ENCODE measurements around the gene FDX2. TPM values are rescaled to one million over a fixed set of nuclear protein-coding genes. Genes with fewer than 3 reads are reported as not detected.

The FDX2 gene
- 34.9 and 48.2 TPM in 2 replicates for total RNA-seq

DNA sequence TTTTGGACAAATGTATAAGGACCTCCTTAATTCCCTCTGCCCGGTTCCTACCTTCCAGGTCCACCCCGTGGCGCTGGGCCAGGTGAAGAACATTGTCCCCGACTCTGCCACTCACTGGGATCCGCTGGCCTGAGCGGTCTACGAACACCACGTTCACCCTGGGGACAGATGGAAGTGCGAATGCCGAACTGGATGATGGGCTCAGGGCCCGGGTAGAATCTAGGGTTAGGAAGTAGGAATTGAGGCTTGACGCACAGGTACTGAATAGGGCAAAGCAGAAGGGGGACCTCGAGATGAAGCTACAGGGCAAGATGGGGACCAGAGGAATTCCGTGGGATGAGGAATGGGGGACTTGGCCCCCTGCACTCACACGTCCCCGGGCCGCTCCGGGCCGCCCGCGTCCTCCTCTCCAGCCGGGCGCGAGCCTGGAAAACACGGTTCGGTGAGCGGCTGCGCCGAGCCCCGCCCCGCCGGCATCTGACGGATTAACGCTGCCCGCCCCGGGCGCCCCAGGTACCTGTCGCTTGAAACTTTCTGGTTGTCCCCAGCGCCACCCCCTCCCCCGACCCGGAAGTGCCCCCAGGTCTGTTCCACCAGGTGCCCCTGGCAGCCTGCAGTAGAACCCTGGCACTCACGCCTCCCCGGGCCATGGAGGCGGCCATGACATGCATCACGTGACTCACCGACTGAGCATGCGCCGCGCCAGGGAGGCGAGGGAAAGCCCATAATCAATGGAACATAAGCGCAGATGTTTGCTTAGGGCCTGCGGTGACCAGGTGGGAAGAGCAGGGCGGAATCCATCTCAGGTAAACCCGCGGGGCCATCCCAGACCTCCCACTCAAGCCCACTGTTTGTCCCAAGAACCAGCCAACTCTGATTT lies at the start of gene FDX2:
Gene FDX2 (minus strand): TSS at position 681 of the 880 bp plus-strand sequence. CDS start 19 bp downstream, at position 662.

DNA sequence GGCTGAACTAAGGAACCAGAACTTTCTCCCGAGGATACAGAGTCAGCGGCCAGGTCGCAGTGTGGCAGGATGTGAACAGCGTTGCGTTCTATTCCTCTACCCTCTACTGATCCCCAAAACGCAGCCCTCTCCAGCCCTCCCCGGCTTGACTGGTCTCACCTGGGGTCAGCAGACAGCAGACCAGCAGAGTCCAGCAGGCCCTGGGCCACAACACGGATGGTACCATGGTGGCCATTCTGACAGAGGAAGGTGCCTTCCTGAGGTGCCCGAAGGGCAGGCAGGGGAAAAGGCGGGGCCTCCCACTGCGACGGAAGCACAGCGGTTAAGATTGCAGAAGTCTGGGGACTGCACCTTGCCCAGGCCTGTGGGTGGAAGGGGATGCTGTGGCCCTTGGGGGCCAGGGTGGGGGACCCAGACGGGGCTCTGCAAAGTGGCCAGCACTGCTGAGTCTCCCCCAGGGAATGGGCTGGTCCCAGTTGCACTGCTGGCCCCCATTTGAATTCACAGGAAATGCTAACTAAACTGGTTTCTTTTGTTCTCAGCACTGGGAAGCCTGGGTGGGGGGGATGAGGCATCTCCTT lies 23.7 kb upstream of the FDX2 start, which contains the start of gene ICAM3:
Gene ICAM3 (minus strand): TSS at position 245 of the 581 bp plus-strand sequence. CDS start 10 bp downstream, at position 235.

DNA sequence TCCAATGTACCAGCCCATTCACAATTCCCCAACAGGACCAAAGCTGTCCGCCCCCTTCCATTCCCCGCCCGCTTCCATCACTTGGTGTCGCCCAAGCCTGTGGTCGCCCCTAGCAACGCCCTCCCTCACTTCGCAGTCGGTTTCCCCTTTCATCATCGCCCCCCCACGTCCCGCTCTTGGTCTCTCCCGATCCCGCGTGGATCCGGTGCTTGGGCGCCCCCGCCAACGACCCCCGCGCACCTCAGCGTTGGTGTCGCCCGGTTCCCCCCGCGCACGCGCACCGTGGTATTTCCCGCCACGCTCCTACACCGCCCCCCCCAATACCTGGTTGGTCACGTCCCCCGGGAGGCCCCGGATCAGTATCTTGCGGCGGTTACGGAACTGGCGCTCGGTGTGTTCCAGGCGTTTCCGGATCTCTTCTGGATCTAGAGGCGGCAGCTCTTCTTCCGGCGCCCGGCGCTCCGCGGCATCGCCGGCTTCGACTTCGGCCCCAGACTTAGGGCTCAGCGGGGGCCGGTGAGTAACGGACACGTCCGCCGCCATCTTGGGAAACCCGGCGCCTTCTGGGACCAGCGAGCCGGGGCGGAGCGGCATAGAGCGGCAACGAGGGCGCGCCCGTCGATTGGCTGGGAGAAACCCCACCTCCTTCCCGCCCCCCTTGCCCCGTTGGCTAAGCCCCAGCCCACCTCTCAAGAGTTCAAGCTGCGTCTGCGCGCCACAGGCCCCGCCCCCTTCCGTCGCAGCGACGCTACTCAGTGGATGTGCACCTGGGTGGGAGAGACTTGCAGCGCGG lies 17.3 kb upstream of the FDX2 start, which contains the start of gene RAVER1:
Gene RAVER1 (minus strand): TSS at position 565 of the 793 bp plus-strand sequence. CDS start 22 bp downstream, at position 543.

DNA sequence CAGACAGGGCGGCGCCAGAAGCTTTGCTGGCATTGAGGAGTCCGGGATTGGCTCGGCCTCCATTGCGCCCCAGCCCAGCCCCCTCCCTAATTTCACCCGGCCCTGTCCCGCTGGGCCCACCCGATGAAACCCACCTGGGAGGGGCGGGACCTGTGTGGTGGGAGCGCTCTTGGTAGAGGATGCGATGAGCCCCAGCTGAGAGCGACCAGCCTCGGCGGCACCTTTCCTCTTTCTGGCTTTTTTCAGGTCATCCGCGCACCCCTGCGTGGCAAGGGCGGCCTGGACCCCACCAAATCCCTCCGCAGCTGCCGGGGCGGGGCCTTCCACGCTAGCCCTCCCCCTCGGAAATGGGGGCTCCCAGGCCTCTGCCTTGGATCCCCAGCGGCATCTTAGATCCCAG lies 6.4 kb downstream of the FDX2 start, which contains the start of gene ZGLP1:
Gene ZGLP1 (minus strand): TSS at position 393 of the 400 bp plus-strand sequence.

DNA sequence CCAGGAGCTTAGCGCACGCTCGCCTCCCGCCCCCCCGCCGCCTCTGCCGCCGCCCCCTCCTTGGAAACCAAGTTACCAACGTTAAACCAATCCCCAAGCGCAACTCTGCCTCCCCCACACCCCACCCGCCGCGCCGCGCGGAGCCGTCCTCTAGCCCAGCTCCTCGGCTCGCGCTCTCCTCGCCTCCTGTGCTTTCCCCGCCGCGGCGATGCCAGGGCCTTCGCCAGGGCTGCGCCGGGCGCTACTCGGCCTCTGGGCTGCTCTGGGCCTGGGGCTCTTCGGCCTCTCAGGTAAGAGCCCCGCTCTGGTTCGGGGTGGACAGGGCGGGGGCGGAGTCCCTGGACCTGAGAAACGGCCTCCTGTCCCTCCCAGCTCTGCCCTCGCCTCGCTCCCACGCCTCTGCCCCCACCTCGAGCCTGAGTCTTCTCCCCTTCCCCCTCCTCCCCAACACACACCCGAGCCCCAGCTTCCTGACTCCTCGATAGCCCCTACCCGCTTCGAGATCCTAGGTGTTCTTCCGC lies 25.9 kb downstream of the FDX2 start, which contains the start of gene ICAM5:
Gene ICAM5 (plus strand): TSS at position 117 of the 521 bp plus-strand sequence. CDS start 92 bp downstream, at position 209.

DNA sequence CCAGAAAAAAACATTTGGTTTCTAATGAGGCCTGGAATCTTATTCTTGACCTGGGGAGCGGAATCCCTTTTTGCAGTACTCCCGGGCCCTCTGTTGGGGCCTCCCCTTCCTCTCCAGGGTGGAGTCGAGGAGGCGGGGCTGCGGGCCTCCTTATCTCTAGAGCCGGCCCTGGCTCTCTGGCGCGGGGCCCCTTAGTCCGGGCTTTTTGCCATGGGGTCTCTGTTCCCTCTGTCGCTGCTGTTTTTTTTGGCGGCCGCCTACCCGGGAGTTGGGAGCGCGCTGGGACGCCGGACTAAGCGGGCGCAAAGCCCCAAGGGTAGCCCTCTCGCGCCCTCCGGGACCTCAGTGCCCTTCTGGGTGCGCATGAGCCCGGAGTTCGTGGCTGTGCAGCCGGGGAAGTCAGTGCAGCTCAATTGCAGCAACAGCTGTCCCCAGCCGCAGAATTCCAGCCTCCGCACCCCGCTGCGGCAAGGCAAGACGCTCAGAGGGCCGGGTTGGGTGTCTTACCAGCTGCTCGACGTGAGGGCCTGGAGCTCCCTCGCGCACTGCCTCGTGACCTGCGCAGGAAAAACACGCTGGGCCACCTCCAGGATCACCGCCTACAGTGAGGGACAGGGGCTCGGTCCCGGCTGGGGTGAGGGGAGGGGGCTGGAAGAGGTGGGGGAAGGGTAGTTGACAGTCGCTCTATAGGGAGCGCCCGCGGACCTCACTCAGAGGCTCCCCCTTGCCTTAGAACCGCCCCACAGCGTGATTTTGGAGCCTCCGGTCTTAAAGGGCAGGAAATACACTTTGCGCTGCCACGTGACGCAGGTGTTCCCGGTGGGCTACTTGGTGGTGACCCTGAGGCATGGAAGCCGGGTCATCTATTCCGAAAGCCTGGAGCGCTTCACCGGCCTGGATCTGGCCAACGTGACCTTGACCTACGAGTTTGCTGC lies 28.7 kb downstream of the FDX2 start, which contains the start of gene ICAM4:
Gene ICAM4 (plus strand): TSS at position 153 of the 935 bp plus-strand sequence. CDS start 58 bp downstream, at position 211.

DNA sequence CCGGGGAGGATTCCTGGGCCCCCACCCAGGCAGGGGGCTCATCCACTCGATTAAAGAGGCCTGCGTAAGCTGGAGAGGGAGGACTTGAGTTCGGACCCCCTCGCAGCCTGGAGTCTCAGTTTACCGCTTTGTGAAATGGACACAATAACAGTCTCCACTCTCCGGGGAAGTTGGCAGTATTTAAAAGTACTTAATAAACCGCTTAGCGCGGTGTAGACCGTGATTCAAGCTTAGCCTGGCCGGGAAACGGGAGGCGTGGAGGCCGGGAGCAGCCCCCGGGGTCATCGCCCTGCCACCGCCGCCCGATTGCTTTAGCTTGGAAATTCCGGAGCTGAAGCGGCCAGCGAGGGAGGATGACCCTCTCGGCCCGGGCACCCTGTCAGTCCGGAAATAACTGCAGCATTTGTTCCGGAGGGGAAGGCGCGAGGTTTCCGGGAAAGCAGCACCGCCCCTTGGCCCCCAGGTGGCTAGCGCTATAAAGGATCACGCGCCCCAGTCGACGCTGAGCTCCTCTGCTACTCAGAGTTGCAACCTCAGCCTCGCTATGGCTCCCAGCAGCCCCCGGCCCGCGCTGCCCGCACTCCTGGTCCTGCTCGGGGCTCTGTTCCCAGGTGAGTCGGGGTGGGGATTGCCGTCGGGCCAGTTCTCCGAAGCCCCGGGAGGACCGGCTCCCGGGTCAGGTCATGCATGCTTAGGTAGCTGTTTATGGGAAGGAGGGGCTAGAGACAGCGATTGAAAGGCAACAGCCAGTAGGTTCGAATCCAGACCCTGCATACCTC lies 45.0 kb downstream of the FDX2 start, which contains the start of gene ICAM1:
Gene ICAM1 (plus strand): TSS at position 505 of the 779 bp plus-strand sequence. CDS start 40 bp downstream, at position 545.

Other genes with a start within 250 kb of the FDX2 start
- 32.0 and 37.4 TPM in 2 replicates for gene SHFL, start 229.7 kb downstream of the FDX2 start, total RNA-seq
- 0.13 TPM in 1 of 2 replicates, not detected in the other for gene ANGPTL6, start 213.3 kb downstream of the FDX2 start, total RNA-seq
- 48.8 and 51.4 TPM in 2 replicates for gene PPAN, start 209.7 kb downstream of the FDX2 start, total RNA-seq
- 0.47 and 2.7 TPM in 2 replicates for gene P2RY11, start 204.3 kb downstream of the FDX2 start, total RNA-seq
- 261 and 266 TPM in 2 replicates for gene EIF3G, start 196.1 kb downstream of the FDX2 start, total RNA-seq
- 127 and 139 TPM in 2 replicates for gene DNMT1, start 121.1 kb downstream of the FDX2 start, total RNA-seq
- gene S1PR2, start 84.7 kb downstream of the FDX2 start, total RNA-seq, result 1.00 and 1.5 TPM in 2 replicates
- 102 and 128 TPM in 2 replicates for gene MRPL4, start 63.8 kb downstream of the FDX2 start, total RNA-seq
- 130 and 143 TPM in 2 replicates for gene ICAM1, start 44.9 kb downstream of the FDX2 start, total RNA-seq
- 0.40 and 0.44 TPM in 2 replicates for gene ICAM4, start 29.1 kb downstream of the FDX2 start, total RNA-seq
- gene ICAM5, start 26.1 kb downstream of the FDX2 start, total RNA-seq, result not detected in 2 replicates
- 1.4 TPM in 1 of 2 replicates, not detected in the other for gene ZGLP1, start 6.2 kb downstream of the FDX2 start, total RNA-seq
- gene RAVER1, start 17.5 kb upstream of the FDX2 start, total RNA-seq, result 43.6 and 45.8 TPM in 2 replicates
- gene ICAM3, start 23.6 kb upstream of the FDX2 start, total RNA-seq, result 7.7 and 9.4 TPM in 2 replicates
- gene TYK2, start 64.6 kb upstream of the FDX2 start, total RNA-seq, result 120 and 124 TPM in 2 replicates
- gene CDC37, start 87.5 kb upstream of the FDX2 start, total RNA-seq, result 343 and 390 TPM in 2 replicates
- gene PDE4A, start 104.5 kb upstream of the FDX2 start, total RNA-seq, result 2.2 and 4.8 TPM in 2 replicates
- gene KEAP1, start 187.3 kb upstream of the FDX2 start, total RNA-seq, result 83.8 and 86.8 TPM in 2 replicates
- gene S1PR5, start 201.4 kb upstream of the FDX2 start, total RNA-seq, result not detected in 2 replicates
- gene ATG4D, start 227.9 kb upstream of the FDX2 start, total RNA-seq, result 24.6 and 28.9 TPM in 2 replicates
- 11.3 and 13.4 TPM in 2 replicates for gene KRI1, start 250.0 kb upstream of the FDX2 start, total RNA-seq

All from mammary microvascular endothelial cell (primary cell).